Measurements from ENCODE around the gene DPF1. TPM values are rescaled to one million over a fixed set of nuclear protein-coding genes. Genes with fewer than 3 reads are reported as not detected.

Gene DPF1
- total RNA-seq, 1 donor from 2014 or later = not detected

DNA sequence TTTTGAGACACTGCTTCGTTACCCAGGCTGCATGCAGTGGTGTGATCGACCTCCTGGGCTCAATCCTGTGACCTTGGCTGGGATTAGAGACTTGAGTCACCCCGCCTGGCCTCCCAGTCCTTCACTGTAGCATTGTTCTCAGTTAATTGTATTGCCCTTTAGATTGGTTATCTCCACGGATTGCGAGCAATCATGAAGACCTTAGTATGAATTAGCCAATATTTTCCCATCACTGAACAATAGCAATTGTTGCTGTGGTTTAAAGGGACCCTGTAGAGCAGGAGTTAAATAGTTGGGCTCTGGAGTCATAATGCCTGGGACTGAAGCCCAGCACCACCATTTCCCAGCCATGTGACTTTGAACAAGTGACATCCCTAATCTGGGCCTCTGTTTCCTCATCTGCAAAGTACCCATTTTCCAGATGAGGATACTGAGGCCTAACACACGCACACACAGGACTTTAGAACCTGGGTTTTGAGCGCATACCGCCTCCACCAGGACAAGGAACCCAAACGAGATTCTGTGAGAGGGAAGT is 23.8 kb upstream of the DPF1 start:
- Histone ChIP-seq H3K27me3 (ENCODE audit: low read depth) (no peaks in the 10 kb centered on the region), H3K9me3 (no peaks in the 10 kb centered on the region), H3K36me3 (no peaks in the 10 kb centered on the region), H3K4me3 (no peak overlapping the region), H3K4me1 (peaks cover 40% of the 10 kb centered on the region), H3K27ac (no peak overlapping the region)
- DNase-seq (no peak), ATAC-seq (no peak)
- TF ChIP-seq, protein P1, sequence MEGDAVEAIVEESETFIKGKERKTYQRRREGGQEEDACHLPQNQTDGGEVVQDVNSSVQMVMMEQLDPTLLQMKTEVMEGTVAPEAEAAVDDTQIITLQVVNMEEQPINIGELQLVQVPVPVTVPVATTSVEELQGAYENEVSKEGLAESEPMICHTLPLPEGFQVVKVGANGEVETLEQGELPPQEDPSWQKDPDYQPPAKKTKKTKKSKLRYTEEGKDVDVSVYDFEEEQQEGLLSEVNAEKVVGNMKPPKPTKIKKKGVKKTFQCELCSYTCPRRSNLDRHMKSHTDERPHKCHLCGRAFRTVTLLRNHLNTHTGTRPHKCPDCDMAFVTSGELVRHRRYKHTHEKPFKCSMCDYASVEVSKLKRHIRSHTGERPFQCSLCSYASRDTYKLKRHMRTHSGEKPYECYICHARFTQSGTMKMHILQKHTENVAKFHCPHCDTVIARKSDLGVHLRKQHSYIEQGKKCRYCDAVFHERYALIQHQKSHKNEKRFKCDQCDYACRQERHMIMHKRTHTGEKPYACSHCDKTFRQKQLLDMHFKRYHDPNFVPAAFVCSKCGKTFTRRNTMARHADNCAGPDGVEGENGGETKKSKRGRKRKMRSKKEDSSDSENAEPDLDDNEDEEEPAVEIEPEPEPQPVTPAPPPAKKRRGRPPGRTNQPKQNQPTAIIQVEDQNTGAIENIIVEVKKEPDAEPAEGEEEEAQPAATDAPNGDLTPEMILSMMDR (IDR thresholded peaks at IDR 0.05) = no peak
- intact Hi-C loops (cut with DNase I) = no loop called here

DNA sequence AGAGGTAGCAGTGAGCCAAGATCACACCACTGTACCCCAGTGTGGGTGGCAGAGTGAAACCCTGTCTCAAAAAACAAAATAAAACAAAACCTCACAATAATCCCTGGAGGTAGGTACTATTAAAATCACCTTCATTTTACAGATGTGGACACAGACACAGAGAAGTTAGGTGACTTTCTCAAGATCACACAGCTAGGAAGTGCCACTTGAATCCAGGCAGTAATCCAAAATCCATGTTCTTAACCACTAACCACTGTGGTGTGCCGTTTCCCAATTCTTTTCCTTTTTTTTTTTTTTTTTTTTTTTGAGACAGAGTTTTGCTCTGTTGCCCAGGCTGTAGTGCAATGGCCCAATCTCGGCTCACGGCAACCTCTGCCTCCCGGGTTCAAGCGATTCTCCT is 23.1 kb upstream of the DPF1 start:
- intact Hi-C loops (cut with DNase I) = no loop called here
- Histone ChIP-seq H3K4me3 (no peak overlapping the region), H3K27ac (peak overlapping the region; percentile 60)

DNA sequence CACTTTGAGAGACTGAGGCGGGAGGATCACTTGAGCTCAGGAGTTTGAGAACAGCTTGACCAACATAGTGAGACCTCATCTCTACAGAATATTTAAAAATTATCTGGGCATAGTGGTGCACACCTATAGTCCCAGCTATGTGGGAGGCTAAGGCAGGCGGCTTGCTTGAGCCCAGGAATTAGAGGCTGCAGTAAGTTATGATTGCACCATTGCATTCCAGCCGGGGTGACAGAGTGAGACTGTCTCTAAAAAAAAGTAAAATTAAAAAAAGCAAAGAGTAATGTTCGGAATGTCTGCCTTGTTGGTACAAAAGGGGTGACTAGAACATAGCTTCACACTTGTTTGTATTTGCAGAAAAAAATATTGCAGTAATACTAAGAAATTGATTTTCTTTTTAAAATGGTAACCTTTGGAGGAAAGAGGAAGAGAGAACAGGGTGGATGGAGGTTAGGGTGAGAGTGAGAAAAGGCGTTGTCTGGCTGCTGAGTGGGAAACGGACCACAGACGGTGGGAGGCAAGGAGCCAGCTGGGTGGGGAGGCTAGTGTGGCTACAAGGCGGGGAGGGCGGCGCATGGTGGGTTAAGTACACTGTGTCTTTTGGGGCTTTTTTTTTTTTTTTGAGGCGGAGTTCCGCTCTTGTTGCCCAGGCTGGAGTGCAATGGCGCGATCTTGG is 21.9 kb upstream of the DPF1 start:
- H3K4me3 ChIP-seq = no peak overlapping the region
- intact Hi-C loops (cut with DNase I) = no loop called here
- H3K9me3 ChIP-seq = no peaks in the 10 kb centered on the region
- ATAC-seq (peak in 1 of 2 donors; percentile 33), DNase-seq (no peak)
- peaks cover 26% of the 10 kb centered on the region for H3K4me1 ChIP-seq
- peak overlapping the region; percentile 60 for H3K27ac ChIP-seq
- TF ChIP-seq, protein P1 (IDR thresholded peaks at IDR 0.05) = no peak
- H3K27me3 ChIP-seq (ENCODE audit: low read depth) = no peaks in the 10 kb centered on the region
- H3K36me3 ChIP-seq = no peaks in the 10 kb centered on the region

More for the DNA sequence above, 23.1 kb upstream of the DPF1 start:
- Histone ChIP-seq H3K36me3 (no peaks in the 10 kb centered on the region), H3K4me1 (peaks cover 35% of the 10 kb centered on the region), H3K9me3 (no peaks in the 10 kb centered on the region), H3K27me3 (ENCODE audit: low read depth) (no peaks in the 10 kb centered on the region)
- no peak for ATAC-seq
- TF ChIP-seq, protein P1 (IDR thresholded peaks at IDR 0.05) = no peak
- DNase-seq = no peak

DNA sequence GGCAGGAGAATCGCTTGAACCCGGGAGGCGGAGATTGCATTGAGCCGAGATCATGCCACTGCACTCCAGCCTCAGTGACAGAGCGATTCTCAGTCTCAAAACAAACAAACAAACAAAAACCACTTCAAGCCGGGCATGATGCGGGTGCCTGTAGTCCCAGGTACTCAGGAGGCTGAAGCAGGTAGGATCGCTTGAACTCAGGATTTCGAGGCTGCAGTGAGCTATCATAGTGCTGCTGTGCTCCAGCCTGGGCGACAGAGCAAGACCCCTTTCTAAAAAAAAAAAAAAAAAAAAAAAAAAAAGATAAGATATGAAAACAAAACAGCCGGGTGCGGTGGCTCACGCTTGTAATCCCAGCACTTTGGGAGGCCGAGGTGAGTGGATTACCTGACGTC is 19.3 kb upstream of the DPF1 start:
- intact Hi-C loops (cut with DNase I) = no loop called here
- H3K36me3 ChIP-seq = no peaks in the 10 kb centered on the region
- TF ChIP-seq, protein P1 (IDR thresholded peaks at IDR 0.05) = no peak
- DNase-seq = no peak
- peak overlapping the region; percentile 29 for H3K4me3 ChIP-seq
- H3K4me1 ChIP-seq = peaks cover 17% of the 10 kb centered on the region
- H3K9me3 ChIP-seq = no peaks in the 10 kb centered on the region
- H3K27ac ChIP-seq = no peak overlapping the region
- ATAC-seq = no peak
- no peaks in the 10 kb centered on the region for H3K27me3 ChIP-seq (ENCODE audit: low read depth)

DNA sequence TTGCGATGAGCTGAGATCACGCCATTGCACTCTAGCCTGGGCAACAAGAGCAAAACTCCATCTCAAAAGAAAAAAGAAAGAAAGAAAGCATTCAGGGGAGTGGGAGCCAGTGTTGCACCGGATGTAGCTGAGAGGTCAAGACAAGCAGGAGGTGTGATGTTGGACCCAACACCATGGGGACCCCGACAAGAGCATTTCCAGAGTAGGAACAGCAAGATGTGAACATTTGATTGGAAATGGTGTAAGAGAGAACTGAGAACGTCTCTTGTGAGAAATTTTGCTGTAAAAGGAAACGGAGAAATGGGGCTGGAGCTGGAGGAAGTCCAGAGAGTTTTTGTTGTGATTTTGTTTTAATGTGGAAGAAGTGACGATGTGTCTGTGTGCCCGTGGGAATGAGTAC is 15.8 kb upstream of the DPF1 start:
- Histone ChIP-seq H3K4me3 (no peak overlapping the region), H3K27me3 (ENCODE audit: low read depth) (no peaks in the 10 kb centered on the region), H3K9me3 (no peaks in the 10 kb centered on the region), H3K36me3 (no peaks in the 10 kb centered on the region), H3K27ac (no peak overlapping the region), H3K4me1 (peaks cover 14% of the 10 kb centered on the region)
- intact Hi-C loops (cut with DNase I) = no loop called here
- ATAC-seq (no peak), DNase-seq (no peak)
- TF ChIP-seq, protein P1 (IDR thresholded peaks at IDR 0.05) = no peak
